GM12878 (cell line): Measurements from ENCODE around the gene MAGI1. TPM values are rescaled to one million over a fixed set of nuclear protein-coding genes. Genes with fewer than 3 reads are reported as not detected.

ENCODE experiments used
- ATAC-seq: fragments of 200-7000 bp; cut with Tn5 transposase; 3 replicates; pipeline ENCODE4 v1.9.1; 2020; ENCODE audit warnings: mild to moderate bottlenecking, moderate library complexity
- BruUV-seq: library from RNA; stranded (reverse); fragments of 400-500 nt; replicated peaks from 2 replicates; lab custom pipeline; 2021; lab: Mats Ljungman, UMichigan
- CTCF ChIA-PET: fragments of 300-600 bp; sonication (Branson Sonifier 250); formaldehyde crosslinking; extraction: SDS; loops from one replicate; lab custom pipeline; 2021; ENCODE audit warnings: inconsistent platforms; lab: Yijun Ruan, JAX
- POLR2A ChIA-PET: fragments of 350-600 bp; formaldehyde crosslinking; extraction: SDS; loops from one replicate; lab custom pipeline; 2021; ENCODE audit warnings: inconsistent platforms; lab: Charles Lee
- RAD21 ChIA-PET: fragments of 300-600 bp; sonication (Branson Sonifier 250); formaldehyde crosslinking; loops from one replicate; lab custom pipeline; 2023; ENCODE audit warnings: antibody characterized with exemption; ENCODE audit not compliant: unreplicated experiment; lab: Charles Lee
- SMC1A ChIA-PET: fragments of 300-600 bp; sonication (Branson Sonifier 250); formaldehyde crosslinking; loops from one replicate; lab custom pipeline; 2023; ENCODE audit not compliant: unreplicated experiment, uncharacterized antibody; lab: Charles Lee
- DNase-seq: peaks from one replicate; pipeline ENCODE4 v3.0.0-alpha.2; 2011; ENCODE audit warnings: low read depth, low spot score
- FAIRE-seq: peaks from 3 replicates; lab custom pipeline; 2011; peaks lifted over from hg19 to GRCh38; lab: Jason Lieb, UNC
- H2AFZ ChIP-seq: 2 replicates; pipeline ENCODE4 v1.6.0; 2011; ENCODE audit warnings: low read depth, low read length, control low read depth; ENCODE audit not compliant: control insufficient read depth
- H3K27ac ChIP-seq: 2 replicates; pipeline ENCODE4 v1.5.1; 2011; ENCODE audit warnings: control low read depth; ENCODE audit not compliant: control insufficient read depth, insufficient read depth
- H3K27me3 ChIP-seq, 2 experiments: replicated peaks in 1 of 2; 2 replicates each; pipeline versions ENCODE4 v1.6.0 to v1.6.1; 2011; ENCODE audit warnings: low read length in 1 of 2; ENCODE audit not compliant: control insufficient read depth in 2 of 2, insufficient read depth in 2 of 2
- H3K36me3 ChIP-seq, 2 experiments: 2 replicates each; pipeline ENCODE4 v1.5.1; 2011; ENCODE audit warnings: low read length in 1 of 2; ENCODE audit not compliant: control insufficient read depth in 2 of 2, insufficient read depth in 2 of 2
- H3K4me1 ChIP-seq: 2 replicates; pipeline ENCODE4 v1.6.1; 2011; ENCODE audit warnings: mild to moderate bottlenecking, low read length, moderate library complexity, mixed read lengths; ENCODE audit not compliant: control insufficient read depth, insufficient read depth
- H3K4me2 ChIP-seq: 2 replicates; pipeline ENCODE4 v1.6.0; 2011; ENCODE audit warnings: control low read depth; ENCODE audit not compliant: control insufficient read depth, insufficient read depth
- H3K4me3 ChIP-seq: fragments of 200-600 bp; sonication (generic); 2 replicates; pipeline ENCODE4 v1.5.1; 2016
- H3K79me2 ChIP-seq: 2 replicates; pipeline ENCODE4 v1.6.0; 2011; ENCODE audit warnings: low read length; ENCODE audit not compliant: control insufficient read depth, insufficient read depth
- H3K9ac ChIP-seq: 2 replicates; pipeline ENCODE4 v1.8.0; 2011; ENCODE audit warnings: low read length, control low read depth, mixed read lengths; ENCODE audit not compliant: control insufficient read depth, insufficient read depth
- H3K9me3 ChIP-seq: replicated peaks from 3 replicates; pipeline ENCODE4 v1.5.1; 2011; ENCODE audit warnings: mild to moderate bottlenecking, low read length; ENCODE audit not compliant: control insufficient read depth, insufficient read depth
- H4K20me1 ChIP-seq: 2 replicates; pipeline ENCODE4 v1.6.0; 2011; ENCODE audit not compliant: control insufficient read depth, insufficient read depth
- BHLHE40 ChIP-seq, 2 experiments: fragments of 450-650 bp in 1 of 2; IDR thresholded peaks; 2 replicates each; pipeline ENCODE4 v1.6.1; 2011 to 2017; ENCODE audit warnings: low read depth in 2 of 2, borderline replicate concordance in 1 of 2, improper control_type of control experiment in 1 of 2, low read length in 1 of 2, mild to moderate bottlenecking in 1 of 2
- GABPA ChIP-seq: IDR thresholded peaks from 2 replicates; pipeline ENCODE4 v1.6.1; 2014; ENCODE audit warnings: antibody characterized with exemption, low read depth, mild to moderate bottlenecking, inconsistent platforms
- GATAD2B ChIP-seq: fragments of 450-650 bp; conservative IDR thresholded peaks from 2 replicates; pipeline ENCODE4 v1.6.1; 2017; ENCODE audit warnings: low read depth, mild to moderate bottlenecking, moderate library complexity
- HSF1 ChIP-seq: fragments of 150-350 bp; IDR thresholded peaks from 2 replicates; pipeline ENCODE4 v1.6.1; 2014; ENCODE audit warnings: mild to moderate bottlenecking, low read depth, low read length
- MEF2A ChIP-seq: IDR thresholded peaks from 2 replicates; pipeline ENCODE4 v1.6.1; 2011; ENCODE audit warnings: low read depth, mild to moderate bottlenecking, low read length, moderate library complexity; ENCODE audit not compliant: insufficient read depth
- MTA3 ChIP-seq: IDR thresholded peaks from 2 replicates; pipeline ENCODE4 v1.6.1; 2012; ENCODE audit warnings: low read length, inconsistent platforms, borderline replicate concordance
- MYC ChIP-seq: IDR thresholded peaks from 2 replicates; pipeline ENCODE4 v1.6.1; 2011; ENCODE audit warnings: mild to moderate bottlenecking, low read length, moderate library complexity, inconsistent platforms; ENCODE audit not compliant: insufficient read depth, insufficient replicate concordance, insufficient read length, severe bottlenecking
- YBX1 ChIP-seq: fragments of 450-650 bp; IDR thresholded peaks from 2 replicates; pipeline ENCODE4 v1.6.1; 2016; ENCODE audit warnings: antibody characterized with exemption
- WGBS: methylation state at CpG from one replicate; pipeline ENCODE4 v1.1.6; 2016; ENCODE audit warnings: low lambda C conversion rate; ENCODE audit not compliant: insufficient replicate concordance, insufficient coverage; ENCODE audit errors: missing lambda C conversion rate; 5-methylcytosine and 5-hydroxymethylcytosine counted together
- in situ Hi-C: fragments of 300-500 bp; cut with MboI; formaldehyde crosslinking; loops from 9 replicates; pipeline ENCODE4 v1.14.3; 2018; ENCODE audit warnings: mixed read lengths
- intact Hi-C: fragments of 100-400 bp; cut with micrococcal nuclease; formaldehyde crosslinking; loops from one replicate; pipeline ENCODE4 v1.14.2; 2022; ENCODE audit not compliant: unreplicated experiment
- polyA plus RNA-seq, 11 experiments: library from polyadenylated mRNA; depleted of rRNA in 4 of 11; unstranded in 6 of 11; stranded (reverse) in 5 of 11; fragments of >200 nt; fragmentation: Nextera tagmentation in 4 of 11; fragmentation: Illumina TruSeq in 1 of 11; extraction: Ambion mirVana in 4 of 11; extraction: Trizol in 1 of 11; gene quantifications; 1 replicate in 1 of 11; 2 replicates in 10 of 11; pipeline versions ENCODE4 v1.2.1 to v1.2.3, GENCODE V29; 2011 to 2016; ENCODE audit warnings: inconsistent platforms in 2 of 11, missing spikeins in 2 of 11, low read depth in 1 of 11
- total RNA-seq, 4 experiments: library from RNA; depleted of rRNA in 3 of 4; stranded (reverse); fragments of >200 nt in 3 of 4; fragmentation: Illumina TruSeq in 1 of 4; extraction: Trizol in 1 of 4; gene quantifications; 2 replicates each; pipeline versions ENCODE4 v1.2.1 to v1.2.3, GENCODE V29; 2013 to 2021
- TF ChIP-seq, protein P1 (sequence below): IDR thresholded peaks from 2 replicates; pipeline ENCODE4 v1.6.1; 2012; ENCODE audit warnings: low read depth, low read length, improper control_type of control experiment
- TF ChIP-seq, protein P2 (sequence below): fragments of 150-350 bp; IDR thresholded peaks from 2 replicates; pipeline ENCODE4 v1.6.1; 2016; ENCODE audit warnings: low read depth, low read length

The MAGI1 gene
- total and polyA plus RNA-seq, 10 of the 15 experiments (the other 5 are each of a cell fraction or from before 2014, with no cell fraction given) = 0.02 to 3.3 (median 0.29) TPM; not detected in 1

GRCh38 chr3:65787340-65787739 lies 251.4 kb downstream of the MAGI1 start:
- Histone ChIP-seq H3K36me3 (no peaks in the 10 kb centered on the region), H3K4me3 (no peak overlapping the region), H3K9ac (no peak overlapping the region), H3K27me3 (no peaks in the 10 kb centered on the region; a peak in 1 of 4 replicates), H4K20me1 (no peaks in the 10 kb centered on the region), H3K27ac (no peak overlapping the region), H3K4me2 (no peak overlapping the region), H2AFZ (no peak overlapping the region), H3K79me2 (no peaks in the 10 kb centered on the region), H3K4me1 (no peaks in the 10 kb centered on the region), H3K9me3 (no peaks in the 10 kb centered on the region)
- DNase-seq = no peak
- POLR2A ChIA-PET = no interaction called here
- SMC1A ChIA-PET = no interaction called here
- RAD21 ChIA-PET = no interaction called here
- ATAC-seq = no peak
- 1% methylated on average over 5 of the region's 5 CpGs for WGBS
- no TSS peak for BruUV-seq
- intact Hi-C loops (loop anchor here (10.0 kb wide), 1 partner anchor 1037 kb away; no protein-coding TSS in a partner anchor), in situ Hi-C loops (loop anchor here (10.0 kb wide), 1 partner anchor 347 kb away; no protein-coding TSS in a partner anchor)
- no peak for FAIRE-seq
- CTCF ChIA-PET = no interaction called here
- TF ChIP-seq MEF2A = no peak
- TF ChIP-seq, all 136 proteins: peak for 0

DNA sequence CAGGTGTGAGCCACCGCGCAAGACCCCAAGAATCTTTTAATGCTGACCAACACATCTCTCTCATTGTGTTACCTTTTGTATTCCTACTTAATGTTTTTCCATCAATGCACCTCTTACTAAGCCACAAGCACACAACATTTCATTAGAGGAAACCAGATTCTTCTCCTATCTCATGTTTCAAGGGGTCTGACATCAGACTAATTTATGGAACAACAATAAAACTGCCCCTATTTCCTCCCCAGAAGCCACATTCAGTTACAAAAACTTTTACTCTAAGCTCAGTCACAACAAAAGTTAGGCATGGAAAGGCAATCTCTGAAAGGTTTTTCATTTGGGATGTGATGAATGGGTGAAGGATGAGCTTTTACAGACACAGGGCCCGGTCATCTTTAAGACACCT lies 251.8 kb downstream of the MAGI1 start:
- Histone ChIP-seq H3K79me2 (no peaks in the 10 kb centered on the region), H3K36me3 (no peaks in the 10 kb centered on the region), H3K27me3 (no peaks in the 10 kb centered on the region; a peak in 1 of 4 replicates), H3K4me1 (no peaks in the 10 kb centered on the region), H3K9ac (no peak overlapping the region), H2AFZ (no peak overlapping the region), H3K27ac (no peak overlapping the region), H3K9me3 (no peaks in the 10 kb centered on the region), H3K4me2 (no peak overlapping the region), H3K4me3 (no peak overlapping the region), H4K20me1 (no peaks in the 10 kb centered on the region)
- BruUV-seq = no TSS peak
- ChIA-PET POLR2A (no interaction called here), SMC1A (no interaction called here), CTCF (no interaction called here), RAD21 (no interaction called here)
- in situ Hi-C loops = loop anchor here (10.0 kb wide), 1 partner anchor 348 kb away; no protein-coding TSS in a partner anchor
- ATAC-seq (no peak), DNase-seq (no peak), FAIRE-seq (no peak)
- intact Hi-C loops = loop anchor here (10.0 kb wide), 1 partner anchor 1038 kb away; no protein-coding TSS in a partner anchor
- WGBS = 69% methylated on average over 3 of the region's 3 CpGs
- TF ChIP-seq MYC (no peak), YBX1 (no peak), MTA3 (no peak), HSF1 (no peak), GATAD2B (no peak), BHLHE40 (IDR thresholded peaks at IDR 0.05; ENCODE audit: borderline replicate concordance in 1 of 2, low read depth in 2 of 2, low read length in 1 of 2) (no peak), GABPA (no peak)
- TF ChIP-seq, protein P1, sequence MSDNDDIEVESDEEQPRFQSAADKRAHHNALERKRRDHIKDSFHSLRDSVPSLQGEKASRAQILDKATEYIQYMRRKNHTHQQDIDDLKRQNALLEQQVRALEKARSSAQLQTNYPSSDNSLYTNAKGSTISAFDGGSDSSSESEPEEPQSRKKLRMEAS = no peak
- TF ChIP-seq, protein P2, sequence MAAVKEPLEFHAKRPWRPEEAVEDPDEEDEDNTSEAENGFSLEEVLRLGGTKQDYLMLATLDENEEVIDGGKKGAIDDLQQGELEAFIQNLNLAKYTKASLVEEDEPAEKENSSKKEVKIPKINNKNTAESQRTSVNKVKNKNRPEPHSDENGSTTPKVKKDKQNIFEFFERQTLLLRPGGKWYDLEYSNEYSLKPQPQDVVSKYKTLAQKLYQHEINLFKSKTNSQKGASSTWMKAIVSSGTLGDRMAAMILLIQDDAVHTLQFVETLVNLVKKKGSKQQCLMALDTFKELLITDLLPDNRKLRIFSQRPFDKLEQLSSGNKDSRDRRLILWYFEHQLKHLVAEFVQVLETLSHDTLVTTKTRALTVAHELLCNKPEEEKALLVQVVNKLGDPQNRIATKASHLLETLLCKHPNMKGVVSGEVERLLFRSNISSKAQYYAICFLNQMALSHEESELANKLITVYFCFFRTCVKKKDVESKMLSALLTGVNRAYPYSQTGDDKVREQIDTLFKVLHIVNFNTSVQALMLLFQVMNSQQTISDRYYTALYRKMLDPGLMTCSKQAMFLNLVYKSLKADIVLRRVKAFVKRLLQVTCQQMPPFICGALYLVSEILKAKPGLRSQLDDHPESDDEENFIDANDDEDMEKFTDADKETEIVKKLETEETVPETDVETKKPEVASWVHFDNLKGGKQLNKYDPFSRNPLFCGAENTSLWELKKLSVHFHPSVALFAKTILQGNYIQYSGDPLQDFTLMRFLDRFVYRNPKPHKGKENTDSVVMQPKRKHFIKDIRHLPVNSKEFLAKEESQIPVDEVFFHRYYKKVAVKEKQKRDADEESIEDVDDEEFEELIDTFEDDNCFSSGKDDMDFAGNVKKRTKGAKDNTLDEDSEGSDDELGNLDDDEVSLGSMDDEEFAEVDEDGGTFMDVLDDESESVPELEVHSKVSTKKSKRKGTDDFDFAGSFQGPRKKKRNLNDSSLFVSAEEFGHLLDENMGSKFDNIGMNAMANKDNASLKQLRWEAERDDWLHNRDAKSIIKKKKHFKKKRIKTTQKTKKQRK = no peak
